Measurements from ENCODE around the gene UBE3B. TPM values are rescaled to one million over a fixed set of nuclear protein-coding genes. Genes with fewer than 3 reads are reported as not detected.

The UBE3B gene
- total and polyA plus RNA-seq, 4 donors = 12.9 to 40.2 (median 26.0) TPM

GRCh38 chr12:109458771-109459208 lies 18.6 kb upstream of the UBE3B start:
- H3K4me3 ChIP-seq (ENCODE audit: low read length in 2 of 2) = no peak overlapping the region
- H3K27me3 ChIP-seq (ENCODE audit: control insufficient read depth in 1 of 2, insufficient read depth in 2 of 2, low read length in 1 of 2) = no peaks in the 10 kb centered on the region
- H3K9me3 ChIP-seq (ENCODE audit: control insufficient read depth, low read length) = no peaks in the 10 kb centered on the region
- H3K36me3 ChIP-seq (ENCODE audit: control insufficient read depth in 1 of 2, insufficient read depth in 2 of 2, low read length in 1 of 2) = peaks cover under 1 to 7% of the 10 kb centered on the region in 2 donors
- intact Hi-C loops (cut with DNase I) = no loop called here
- ATAC-seq (ENCODE audit: low FRiP score) (no peak), DNase-seq (no peak)
- H3K27ac ChIP-seq (ENCODE audit: low read depth in 1 of 2, low read length in 2 of 2) = peak overlapping the region; percentile 81 to 99
- H3K4me1 ChIP-seq (ENCODE audit: control insufficient read depth in 1 of 2, insufficient read depth in 2 of 2, low read length in 2 of 2) = peaks cover 0 to 18% of the 10 kb centered on the region in 2 donors
- WGBS, 2 donors = 28 to 29% methylated on average over 6 of the region's 6 CpGs

GRCh38 chr12:109459247-109459646 lies 18.2 kb upstream of the UBE3B start:
- H3K9me3 ChIP-seq (ENCODE audit: control insufficient read depth, low read length) = no peaks in the 10 kb centered on the region
- ATAC-seq (ENCODE audit: low FRiP score) = no peak
- 6 to 10% methylated on average over 6 of the region's 6 CpGs for WGBS, 2 donors
- peaks cover 0 to 6% of the 10 kb centered on the region in 2 donors for H3K36me3 ChIP-seq (ENCODE audit: control insufficient read depth in 1 of 2, insufficient read depth in 2 of 2, low read length in 1 of 2)
- H3K4me1 ChIP-seq (ENCODE audit: control insufficient read depth in 1 of 2, insufficient read depth in 2 of 2, low read length in 2 of 2) = peaks cover 0 to 18% of the 10 kb centered on the region in 2 donors
- H3K27ac ChIP-seq (ENCODE audit: low read depth in 1 of 2, low read length in 2 of 2) = peak overlapping the region; percentile 87 to 99
- intact Hi-C loops (cut with DNase I) = no loop called here
- no peaks in the 10 kb centered on the region for H3K27me3 ChIP-seq (ENCODE audit: control insufficient read depth in 1 of 2, insufficient read depth in 2 of 2, low read length in 1 of 2)
- DNase-seq = no peak
- H3K4me3 ChIP-seq (ENCODE audit: low read length in 2 of 2) = no peak overlapping the region

- ATAC-seq (ENCODE audit: low FRiP score) = no peak
- Histone ChIP-seq H3K9me3 (ENCODE audit: control insufficient read depth, low read length) (no peaks in the 10 kb centered on the region), H3K27ac (ENCODE audit: low read depth in 1 of 2, low read length in 2 of 2) (peak overlapping the region; percentile 87 to 99), H3K4me3 (ENCODE audit: low read length in 2 of 2) (no peak overlapping the region), H3K27me3 (ENCODE audit: control insufficient read depth in 1 of 2, insufficient read depth in 2 of 2, low read length in 1 of 2) (no peaks in the 10 kb centered on the region), H3K4me1 (ENCODE audit: control insufficient read depth in 1 of 2, insufficient read depth in 2 of 2, low read length in 2 of 2) (peaks cover 0 to 26% of the 10 kb centered on the region in 2 donors), H3K36me3 (ENCODE audit: control insufficient read depth in 1 of 2, insufficient read depth in 2 of 2, low read length in 1 of 2) (peaks cover 0 to 2% of the 10 kb centered on the region in 2 donors)
- 67 to 72% methylated on average over 13 of the region's 13 CpGs for WGBS, 2 donors
- intact Hi-C loops (cut with DNase I) = no loop called here
- peak; percentile 65 to 74 for DNase-seq
Observed at GRCh38 chr12:109460538-109460937, 16.9 kb upstream of the UBE3B start.

DNA sequence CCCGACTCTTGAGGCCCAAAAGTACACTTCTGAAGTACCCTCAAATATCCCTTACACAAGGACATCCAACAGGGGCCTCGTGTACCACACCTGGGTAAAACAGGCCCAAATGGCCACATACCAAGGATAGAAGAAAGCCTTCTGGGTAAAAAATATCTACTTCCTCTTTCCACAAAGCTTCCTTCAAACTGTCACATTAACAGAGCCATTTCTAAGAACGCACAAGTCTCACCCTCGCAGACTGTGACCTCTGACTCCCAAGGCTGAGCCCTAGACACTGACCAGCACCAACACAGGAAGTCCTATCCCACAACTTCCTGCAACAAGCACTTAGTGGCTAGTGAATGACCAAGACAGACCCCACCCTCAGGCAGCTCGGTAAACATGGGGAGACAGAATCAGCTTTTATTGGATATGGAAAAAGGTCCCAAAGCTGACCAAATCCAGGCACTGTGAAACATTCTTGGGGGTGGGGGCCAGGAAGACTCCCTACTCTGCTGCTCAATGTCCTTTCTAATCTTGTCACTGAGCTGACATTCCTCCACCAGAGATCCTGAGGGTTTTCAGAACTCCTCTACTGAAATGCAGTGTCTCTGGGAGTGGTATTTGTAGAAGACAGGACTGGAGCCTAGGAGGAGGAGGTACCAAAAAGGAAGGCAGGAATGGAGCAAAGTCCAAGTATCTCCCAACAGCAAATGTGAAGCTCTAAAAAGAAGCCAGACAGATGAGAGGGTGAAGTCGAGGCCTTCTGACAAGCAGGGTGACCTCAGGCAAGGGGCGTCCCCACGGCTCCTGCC lies 16.2 kb upstream of the UBE3B start:
- Histone ChIP-seq H3K9me3 (ENCODE audit: control insufficient read depth, low read length) (no peaks in the 10 kb centered on the region), H3K27me3 (ENCODE audit: control insufficient read depth in 1 of 2, insufficient read depth in 2 of 2, low read length in 1 of 2) (no peaks in the 10 kb centered on the region), H3K36me3 (ENCODE audit: control insufficient read depth in 1 of 2, insufficient read depth in 2 of 2, low read length in 1 of 2) (no peaks in the 10 kb centered on the region), H3K4me1 (ENCODE audit: control insufficient read depth in 1 of 2, insufficient read depth in 2 of 2, low read length in 2 of 2) (peaks cover 0 to 26% of the 10 kb centered on the region in 2 donors), H3K4me3 (ENCODE audit: low read length in 2 of 2) (no peak overlapping the region), H3K27ac (ENCODE audit: low read depth in 1 of 2, low read length in 2 of 2) (peak overlapping the region; percentile 87 to 99)
- ATAC-seq (ENCODE audit: low FRiP score) = no peak
- 66 to 70% methylated on average over 8 of the region's 8 CpGs for WGBS, 2 donors
- intact Hi-C loops (cut with DNase I) = no loop called here
- DNase-seq = peak; percentile 70 to 81

- WGBS, 2 donors = 49 to 50% methylated on average over 13 of the region's 13 CpGs
- no peaks in the 10 kb centered on the region for H3K9me3 ChIP-seq (ENCODE audit: control insufficient read depth, low read length)
- ATAC-seq (ENCODE audit: low FRiP score) (peak; percentile 88), DNase-seq (peak; percentile 94)
- peak overlapping the region; percentile 87 to 99 for H3K27ac ChIP-seq (ENCODE audit: low read depth in 1 of 2, low read length in 2 of 2)
- intact Hi-C loops (cut with DNase I) = no loop called here
- H3K36me3 ChIP-seq (ENCODE audit: control insufficient read depth in 1 of 2, insufficient read depth in 2 of 2, low read length in 1 of 2) = no peaks in the 10 kb centered on the region
- peaks cover 5 to 26% of the 10 kb centered on the region in 2 donors for H3K4me1 ChIP-seq (ENCODE audit: control insufficient read depth in 1 of 2, insufficient read depth in 2 of 2, low read length in 2 of 2)
- H3K27me3 ChIP-seq (ENCODE audit: control insufficient read depth in 1 of 2, insufficient read depth in 2 of 2, low read length in 1 of 2) = no peaks in the 10 kb centered on the region
- no peak overlapping the region for H3K4me3 ChIP-seq (ENCODE audit: low read length in 2 of 2)
Observed at GRCh38 chr12:109461846-109462756, 15.3 kb upstream of the UBE3B start.

DNA sequence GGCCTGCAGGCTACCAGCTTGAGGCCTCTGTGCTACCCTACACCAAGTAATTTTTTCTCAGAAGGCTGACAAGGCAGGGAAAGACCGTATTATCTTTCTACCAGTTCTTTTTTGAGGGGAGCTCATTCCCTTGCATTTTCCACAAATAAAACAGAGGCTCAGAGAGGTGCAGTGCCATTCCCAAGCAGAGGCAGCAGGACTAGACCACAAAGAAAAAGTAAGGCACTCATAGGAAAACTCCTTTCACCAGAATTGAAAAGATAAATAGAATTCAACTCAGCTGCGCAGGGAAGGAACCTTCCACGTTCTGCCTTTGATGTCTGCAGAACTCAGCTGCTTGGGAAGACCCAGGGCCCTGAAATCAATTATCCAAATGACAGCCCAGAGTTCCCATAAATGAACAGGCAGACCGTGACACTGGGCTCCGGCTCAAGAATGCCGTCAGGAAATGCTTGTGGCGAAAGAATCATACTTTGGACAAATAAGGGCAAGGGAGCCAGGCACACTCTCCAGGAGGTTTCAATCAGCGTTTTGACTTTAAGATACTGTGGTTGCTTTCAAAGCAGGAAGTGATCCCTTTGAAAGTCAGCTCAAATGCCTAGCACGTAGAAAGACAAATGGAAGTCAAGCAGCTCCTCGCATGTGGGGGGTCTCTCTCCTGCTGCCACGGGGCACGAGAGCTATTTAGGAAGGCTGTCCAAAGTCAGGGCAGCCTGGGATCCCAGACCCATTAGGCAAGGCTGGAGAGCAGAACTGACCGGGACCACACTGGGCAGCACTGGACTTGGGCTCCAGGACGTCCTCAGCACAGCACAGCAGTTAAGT lies 14.4 kb upstream of the UBE3B start:
- Histone ChIP-seq H3K27ac (ENCODE audit: low read depth in 1 of 2, low read length in 2 of 2) (peak overlapping the region; percentile 96 to 99), H3K4me1 (ENCODE audit: control insufficient read depth in 1 of 2, insufficient read depth in 2 of 2, low read length in 2 of 2) (peaks cover 6 to 24% of the 10 kb centered on the region in 2 donors), H3K4me3 (ENCODE audit: low read length in 2 of 2) (no peak overlapping the region), H3K27me3 (ENCODE audit: control insufficient read depth in 1 of 2, insufficient read depth in 2 of 2, low read length in 1 of 2) (no peaks in the 10 kb centered on the region), H3K9me3 (ENCODE audit: control insufficient read depth, low read length) (no peaks in the 10 kb centered on the region), H3K36me3 (ENCODE audit: control insufficient read depth in 1 of 2, insufficient read depth in 2 of 2, low read length in 1 of 2) (no peaks in the 10 kb centered on the region)
- WGBS, 2 donors = 2 to 4% methylated on average over 14 of the region's 14 CpGs
- peak; percentile 92 to 93 for DNase-seq
- intact Hi-C loops (cut with DNase I) = loop anchor here in 1 of 2 donors (1.0 kb wide), 1 partner anchor 14 kb away; the partner anchor contains the start of genes KCTD10 and UBE3B
- peak; percentile 87 for ATAC-seq (ENCODE audit: low FRiP score)

DNA sequence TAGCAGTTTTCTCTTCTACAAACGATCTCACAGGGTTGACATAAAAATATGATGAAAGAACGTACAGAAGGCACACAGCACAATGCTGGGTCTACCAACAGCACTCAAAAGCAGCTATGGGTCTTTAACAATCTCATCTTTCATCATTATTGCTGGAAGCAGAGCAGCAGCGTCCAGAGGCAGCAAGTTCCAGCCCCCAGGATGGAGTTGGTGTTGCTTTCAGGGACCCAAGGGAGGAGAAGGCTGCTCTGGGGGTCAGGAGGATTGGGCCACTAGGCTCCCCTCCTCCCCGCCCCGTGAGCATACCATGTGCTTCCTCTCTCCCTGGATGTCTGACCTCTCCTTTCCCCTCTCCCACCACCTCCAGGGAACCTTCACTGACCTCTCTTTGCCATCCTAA lies 13.7 kb upstream of the UBE3B start:
- Histone ChIP-seq H3K27ac (ENCODE audit: low read depth in 1 of 2, low read length in 2 of 2) (peak overlapping the region; percentile 96 to 99), H3K27me3 (ENCODE audit: control insufficient read depth in 1 of 2, insufficient read depth in 2 of 2, low read length in 1 of 2) (no peaks in the 10 kb centered on the region), H3K4me1 (ENCODE audit: control insufficient read depth in 1 of 2, insufficient read depth in 2 of 2, low read length in 2 of 2) (peaks cover 6 to 23% of the 10 kb centered on the region in 2 donors), H3K36me3 (ENCODE audit: control insufficient read depth in 1 of 2, insufficient read depth in 2 of 2, low read length in 1 of 2) (no peaks in the 10 kb centered on the region), H3K9me3 (ENCODE audit: control insufficient read depth, low read length) (no peaks in the 10 kb centered on the region), H3K4me3 (ENCODE audit: low read length in 2 of 2) (no peak overlapping the region)
- ATAC-seq (ENCODE audit: low FRiP score) = no peak
- intact Hi-C loops (cut with DNase I) = loop anchor here in 1 of 2 donors (1.0 kb wide), 1 partner anchor 14 kb away; the partner anchor contains the start of genes KCTD10 and UBE3B
- WGBS, 2 donors = 4 to 19% methylated on average over 5 of the region's 5 CpGs
- DNase-seq = no peak

Measured in aorta (tissue), 5 donors.